ENCODE measurements around the gene REPIN1. TPM values are rescaled to one million over a fixed set of nuclear protein-coding genes. Genes with fewer than 3 reads are reported as not detected.
A peak's percentile ranks its signal among the peaks of the same experiment; 100 is the strongest.

Gene REPIN1
- total and polyA plus RNA-seq, 9 of the 15 experiments (the other 6 are each of a cell fraction or from before 2014, with no cell fraction given): 8.1 to 283 (median 94.3) TPM

GRCh38 chr7:150413640-150414081, 45.0 kb downstream of the REPIN1 start:
- CTCF ChIA-PET (ENCODE audit: low intra/inter-chr PET ratio): no interaction called here
- no TSS peak for BruUV-seq (replicated peaks)
- Histone ChIP-seq H3K4me1 (replicated peaks in 1 of 2; ENCODE audit: control insufficient read depth in 2 of 2, insufficient read depth in 2 of 2, low read length in 2 of 2) (peaks cover 0 to 11% of the 10 kb centered on the region in 2 experiments; a peak in 1 of 5 replicates), H3K9me1 (ENCODE audit: control insufficient read depth, insufficient read depth, low read length) (no peaks in the 10 kb centered on the region), H3K4me2 (ENCODE audit: insufficient read depth, low read length) (no peak overlapping the region), H3K27ac (ENCODE audit: extremely low read depth, low read depth, low read length) (no peak overlapping the region), H4K20me1 (replicated peaks; ENCODE audit: control insufficient read depth, insufficient read depth, low read length) (no peaks in the 10 kb centered on the region), H3K27me3 (ENCODE audit: control insufficient read depth in 2 of 2, insufficient read depth in 2 of 2, low read length in 2 of 2) (no peaks in the 10 kb centered on the region), H3K9me3 (replicated peaks; ENCODE audit: control insufficient read depth, insufficient read depth, low read depth, low read length) (no peaks in the 10 kb centered on the region), H3K79me2 (ENCODE audit: control insufficient read depth, insufficient read depth, low read length) (no peaks in the 10 kb centered on the region), H3K9ac (ENCODE audit: insufficient read depth in 1 of 2, low read depth in 2 of 2, low read length in 2 of 2) (0 out of 4 replicates have a peak overlapping the region, but pooled peaks of 1 of the 2 experiments have one; percentile 2), H2AFZ (ENCODE audit: low read depth, low read length) (no peak overlapping the region), H3K4me3 (no peak overlapping the region), H3K36me3 (ENCODE audit: control insufficient read depth, insufficient read depth, low read length) (peaks cover 8% of the 10 kb centered on the region; the same call in 1 of the 3 replicates)
- in situ Hi-C loops (cut with MboI): no loop called here
- intact Hi-C loops (cut with micrococcal nuclease): no loop called here
- DNase-seq (ENCODE audit: extremely low read depth in 1 of 4, low spot score in 3 of 4) (peak in 1 of 4 experiments; percentile 13), FAIRE-seq (no peak), ATAC-seq (no peak)
- POLR2A ChIA-PET: interaction anchor here (1.2 kb wide), 1 partner anchor 9 kb away, joined by 4 read pairs; a partner anchor contains a TSS
- 72% methylated on average over 11 of the region's 11 CpGs for WGBS (ENCODE audit: insufficient coverage, low coverage, missing lambda C conversion rate)
- TF ChIP-seq MEF2A (IDR thresholded peaks at IDR 0.05; ENCODE audit: control insufficient read depth, low read depth, low read length) (no peak), HDAC8 (tag; IDR thresholded peaks at IDR 0.05) (no peak), MIER1 (IDR thresholded peaks at IDR 0.05; ENCODE audit: low read depth) (no peak), SPI1 (IDR thresholded peaks at IDR 0.05; ENCODE audit: borderline replicate concordance, low read depth, low read length) (no peak), ZNF354B (CRISPR knock-in tag; IDR thresholded peaks at IDR 0.05) (no peak), TFAM (CRISPR knock-in tag; conservative IDR thresholded peaks at IDR 0.05) (no peak), PHF21A (IDR thresholded peaks at IDR 0.05; ENCODE audit: borderline replicate concordance, low read depth) (no peak), TOE1 (IDR thresholded peaks at IDR 0.05; ENCODE audit: borderline replicate concordance) (no peak), TOE1 (CRISPR knock-in tag; IDR thresholded peaks at IDR 0.05; ENCODE audit: borderline replicate concordance, low read depth) (0 out of 2 replicates have a peak, but pooled peaks have one; percentile 40)

Measured in K562 (cell line).